ENCODE data around the gene EPHA1.

The EPHA1 gene

DNA sequence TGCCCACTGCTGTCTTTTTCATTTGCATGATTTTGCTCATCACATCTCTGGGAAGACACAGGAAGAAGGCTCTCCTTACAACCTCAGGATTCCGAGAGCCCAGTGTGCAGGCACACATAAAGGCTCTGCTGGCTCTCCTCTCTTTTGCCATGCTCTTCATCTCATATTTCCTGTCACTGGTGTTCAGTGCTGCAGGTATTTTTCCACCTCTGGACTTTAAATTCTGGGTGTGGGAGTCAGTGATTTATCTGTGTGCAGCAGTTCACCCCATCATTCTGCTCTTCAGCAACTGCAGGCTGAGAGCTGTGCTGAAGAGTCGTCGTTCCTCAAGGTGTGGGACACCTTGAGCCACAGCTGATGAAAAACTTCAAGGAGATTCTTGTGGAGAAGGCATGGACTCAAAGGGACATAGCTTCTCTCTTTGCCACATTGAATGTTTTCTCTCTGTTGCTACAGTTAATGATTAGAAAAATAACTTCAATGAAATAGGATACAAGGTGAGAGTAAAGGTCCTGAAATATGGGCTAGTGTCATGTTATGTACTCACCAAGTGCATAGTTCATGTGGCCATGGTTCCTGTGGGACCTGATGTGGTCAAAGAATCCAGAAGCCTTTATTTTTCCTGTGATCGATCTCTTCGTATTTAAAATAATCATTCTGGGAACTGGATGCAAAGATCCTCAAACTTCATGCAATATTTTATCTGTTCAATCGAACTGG lies 35.6 kb upstream of the EPHA1 start:
- ChIA-PET POLR2A (no interaction called here), CTCF (interaction anchor here (1.5 kb wide), 1 partner anchor 10 kb away, joined by 3 read pairs; no protein-coding TSS in a partner anchor)
- no peak for DNase-seq
- WGBS (ENCODE audit: insufficient coverage), result 97% methylated on average over 3 of the region's 6 CpGs
- Histone ChIP-seq H3K27me3 (replicated peaks in 2 of 5; ENCODE audit: control insufficient read depth in 4 of 5, insufficient read depth in 5 of 5, low read length in 4 of 5) (no peaks in the 10 kb centered on the region), H3K4me3 (ENCODE audit: control insufficient read depth in 1 of 7, extremely low read depth in 1 of 7, insufficient read depth in 4 of 7, low read depth in 2 of 7, low read length in 6 of 7) (no peak overlapping the region), H3K9me3 (ENCODE audit: control extremely low read depth in 1 of 5, control insufficient read depth in 4 of 5, insufficient read depth in 2 of 5, low read depth in 1 of 5, low read length in 4 of 5) (no peaks in the 10 kb centered on the region), H3K4me1 (ENCODE audit: control extremely low read depth in 1 of 4, control insufficient read depth in 4 of 4, insufficient read depth in 4 of 4, low read length in 3 of 4) (no peaks in the 10 kb centered on the region), H3K27ac (ENCODE audit: insufficient read depth in 1 of 2, low read depth in 1 of 2, low read length in 2 of 2, poor library complexity in 1 of 2, severe bottlenecking in 2 of 2) (no peak overlapping the region), H3K36me3 (ENCODE audit: control insufficient read depth in 4 of 4, insufficient read depth in 4 of 4, low read length in 3 of 4) (no peaks in the 10 kb centered on the region)

DNA sequence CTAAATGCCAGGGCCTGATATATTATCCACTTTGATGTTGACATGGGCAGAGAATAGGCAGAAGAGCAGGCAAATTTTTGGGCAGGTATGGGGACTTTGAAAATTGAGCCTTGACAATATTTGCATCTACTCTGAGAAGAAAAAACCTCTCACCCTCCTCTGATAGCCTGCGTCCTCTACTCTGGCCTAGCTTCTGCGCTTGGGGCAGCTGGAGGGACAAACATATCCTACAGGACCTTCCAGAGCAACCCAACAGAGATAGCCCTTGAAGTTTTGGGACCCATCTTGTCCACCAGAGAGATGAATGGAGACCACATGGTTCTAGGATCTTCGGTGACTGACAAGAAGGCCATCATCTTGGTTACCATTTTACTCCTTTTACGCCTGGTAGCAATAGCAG lies 34.5 kb upstream of the EPHA1 start, which contains the start of gene TAS2R60:
Gene TAS2R60 (plus strand): TSS at position 301 of the 400 bp plus-strand sequence. CDS start 0 bp downstream, at position 301.
- ChIA-PET POLR2A (no interaction called here), CTCF (no interaction called here)
- WGBS (ENCODE audit: insufficient coverage), result 100% methylated on average over 2 of the region's 4 CpGs

DNA sequence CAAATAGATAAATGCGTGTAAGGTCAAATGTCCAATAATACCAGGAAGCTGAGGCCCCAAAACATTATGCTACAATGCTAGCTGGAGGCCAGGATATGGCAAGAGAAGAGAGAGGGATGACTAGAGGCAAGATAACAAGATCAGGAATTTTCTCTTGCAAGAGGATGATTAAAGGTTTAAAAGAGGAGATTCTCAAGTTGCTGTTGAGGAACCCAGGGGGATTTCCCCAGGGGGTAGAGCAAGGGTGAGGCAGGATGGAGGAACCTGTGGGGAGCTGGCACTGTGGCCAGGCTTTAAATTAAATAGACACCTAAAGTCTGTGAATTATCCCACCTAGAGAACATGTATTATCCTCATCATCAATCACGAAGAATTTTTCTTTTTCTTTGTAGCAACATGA lies 31.2 kb upstream of the EPHA1 start:
- 100% methylated on average over 1 of the region's 2 CpGs for WGBS (ENCODE audit: insufficient coverage)
- POLR2A ChIA-PET, result no interaction called here
- CTCF ChIA-PET, result interaction anchor here (0.9 to 1.5 kb wide), 4 partner anchors 8 to 46 kb away, joined by 3 to 4 read pairs (median 3); no protein-coding TSS in a partner anchor
- no peak overlapping the region for H3K27ac ChIP-seq (ENCODE audit: insufficient read depth in 1 of 2, low read depth in 1 of 2, low read length in 2 of 2, poor library complexity in 1 of 2, severe bottlenecking in 2 of 2)
- DNase-seq, result peak in 1 of 3 donors; percentile 18
- H3K27me3 ChIP-seq (replicated peaks in 2 of 5; ENCODE audit: control insufficient read depth in 4 of 5, insufficient read depth in 5 of 5, low read length in 4 of 5), result no peaks in the 10 kb centered on the region
- no peak overlapping the region for H3K4me3 ChIP-seq (ENCODE audit: control insufficient read depth in 1 of 7, extremely low read depth in 1 of 7, insufficient read depth in 4 of 7, low read depth in 2 of 7, low read length in 6 of 7)
- peaks cover 0 to 20% (median 13%) of the 10 kb centered on the region in 4 experiments for H3K4me1 ChIP-seq (ENCODE audit: control extremely low read depth in 1 of 4, control insufficient read depth in 4 of 4, insufficient read depth in 4 of 4, low read length in 3 of 4)
- no peaks in the 10 kb centered on the region for H3K9me3 ChIP-seq (ENCODE audit: control extremely low read depth in 1 of 5, control insufficient read depth in 4 of 5, insufficient read depth in 2 of 5, low read depth in 1 of 5, low read length in 4 of 5)
- no peaks in the 10 kb centered on the region for H3K36me3 ChIP-seq (ENCODE audit: control insufficient read depth in 4 of 4, insufficient read depth in 4 of 4, low read length in 3 of 4)

More for the DNA sequence above, 34.5 kb upstream of the EPHA1 start, which contains the start of gene TAS2R60:
- Histone ChIP-seq H3K9me3 (ENCODE audit: control extremely low read depth in 1 of 5, control insufficient read depth in 4 of 5, insufficient read depth in 2 of 5, low read depth in 1 of 5, low read length in 4 of 5) (no peaks in the 10 kb centered on the region), H3K4me1 (ENCODE audit: control extremely low read depth in 1 of 4, control insufficient read depth in 4 of 4, insufficient read depth in 4 of 4, low read length in 3 of 4) (peaks cover 0 to 4% (median 1%) of the 10 kb centered on the region in 4 experiments), H3K4me3 (ENCODE audit: control insufficient read depth in 1 of 7, extremely low read depth in 1 of 7, insufficient read depth in 4 of 7, low read depth in 2 of 7, low read length in 6 of 7) (no peak within 1 kb of the TSS), H3K27ac (ENCODE audit: insufficient read depth in 1 of 2, low read depth in 1 of 2, low read length in 2 of 2, poor library complexity in 1 of 2, severe bottlenecking in 2 of 2) (no peak within 1 kb of the TSS), H3K27me3 (replicated peaks in 2 of 5; ENCODE audit: control insufficient read depth in 4 of 5, insufficient read depth in 5 of 5, low read length in 4 of 5) (no peaks in the 10 kb centered on the region), H3K36me3 (ENCODE audit: control insufficient read depth in 4 of 4, insufficient read depth in 4 of 4, low read length in 3 of 4) (no peaks in the 10 kb centered on the region)
- no peak for DNase-seq

DNA sequence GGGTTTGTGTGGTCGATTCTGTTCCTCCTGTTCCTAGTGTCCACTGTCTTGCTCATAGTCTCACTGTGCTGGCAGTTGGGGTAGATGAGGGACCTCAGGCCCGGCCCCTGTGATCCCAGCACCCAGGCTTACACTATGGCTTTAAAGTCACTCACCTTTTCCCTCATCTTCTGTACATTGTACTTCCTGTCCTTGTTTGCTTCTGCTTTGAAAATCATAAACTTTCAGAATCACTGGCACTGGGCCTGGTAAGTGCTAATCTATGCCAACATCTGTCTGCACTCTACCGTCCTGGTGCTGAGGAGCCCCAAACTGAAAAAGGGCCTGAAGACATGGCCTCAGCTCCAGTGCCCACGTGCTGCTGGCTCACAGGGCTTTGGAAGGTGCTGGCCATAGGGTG lies 28.9 kb upstream of the EPHA1 start:
- peaks cover 0 to 2% (median 0%) of the 10 kb centered on the region in 4 experiments for H3K36me3 ChIP-seq (ENCODE audit: control insufficient read depth in 4 of 4, insufficient read depth in 4 of 4, low read length in 3 of 4)
- POLR2A ChIA-PET, result no interaction called here

DNA sequence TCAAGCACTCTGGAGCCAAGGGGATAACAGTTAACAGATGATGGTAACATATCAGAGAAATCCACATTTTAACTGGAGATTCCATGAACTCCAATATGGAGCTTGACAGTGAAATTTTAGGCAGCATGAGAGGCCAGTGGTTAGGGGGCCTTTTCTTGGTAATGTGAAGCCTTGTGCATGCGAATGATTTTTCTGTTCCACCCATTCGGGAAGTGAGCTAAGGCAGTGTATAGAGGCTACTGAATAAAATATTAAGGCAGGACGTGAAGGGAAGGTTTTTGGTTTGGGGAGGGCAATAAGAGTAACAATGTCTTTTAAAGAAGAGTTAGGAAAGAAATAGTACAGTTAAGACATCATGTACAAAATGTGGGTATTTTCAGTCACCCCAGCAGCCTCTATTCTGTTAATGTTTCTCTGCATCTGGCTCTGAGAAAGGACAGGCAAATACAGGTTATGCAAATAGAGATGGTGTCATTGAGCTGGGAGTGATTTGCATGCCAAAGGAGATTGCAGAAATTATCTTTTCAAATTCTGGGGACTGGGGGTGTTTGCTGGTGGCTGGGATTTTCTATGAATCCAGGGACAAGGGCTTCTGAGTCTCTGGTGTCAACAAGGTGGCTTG lies 27.8 kb upstream of the EPHA1 start:
- Histone ChIP-seq H3K27me3 (replicated peaks in 2 of 5; ENCODE audit: control insufficient read depth in 4 of 5, insufficient read depth in 5 of 5, low read length in 4 of 5) (no peaks in the 10 kb centered on the region), H3K4me1 (ENCODE audit: control extremely low read depth in 1 of 4, control insufficient read depth in 4 of 4, insufficient read depth in 4 of 4, low read length in 3 of 4) (peaks cover 0 to 20% (median 13%) of the 10 kb centered on the region in 4 experiments), H3K27ac (ENCODE audit: insufficient read depth in 1 of 2, low read depth in 1 of 2, low read length in 2 of 2, poor library complexity in 1 of 2, severe bottlenecking in 2 of 2) (no peak overlapping the region), H3K36me3 (ENCODE audit: control insufficient read depth in 4 of 4, insufficient read depth in 4 of 4, low read length in 3 of 4) (peaks cover 0 to 2% (median 0%) of the 10 kb centered on the region in 4 experiments), H3K9me3 (ENCODE audit: control extremely low read depth in 1 of 5, control insufficient read depth in 4 of 5, insufficient read depth in 2 of 5, low read depth in 1 of 5, low read length in 4 of 5) (no peaks in the 10 kb centered on the region), H3K4me3 (ENCODE audit: control insufficient read depth in 1 of 7, extremely low read depth in 1 of 7, insufficient read depth in 4 of 7, low read depth in 2 of 7, low read length in 6 of 7) (no peak overlapping the region)
- ChIA-PET POLR2A (no interaction called here), CTCF (interaction anchor here (1.5 to 1.6 kb wide), 2 partner anchors 13 to 196 kb away, joined by 3 to 5 read pairs; no protein-coding TSS in a partner anchor)
- WGBS (ENCODE audit: insufficient coverage), result 100% methylated on average over 2 of the region's 3 CpGs
- DNase-seq, result no peak

More for the DNA sequence above, 28.9 kb upstream of the EPHA1 start:
- 5% methylated on average over 4 of the region's 4 CpGs for WGBS (ENCODE audit: insufficient coverage)
- peaks cover 0 to 20% (median 13%) of the 10 kb centered on the region in 4 experiments for H3K4me1 ChIP-seq (ENCODE audit: control extremely low read depth in 1 of 4, control insufficient read depth in 4 of 4, insufficient read depth in 4 of 4, low read length in 3 of 4)
- peak; percentile 53 to 94 (median 89) for DNase-seq
- H3K4me3 ChIP-seq (ENCODE audit: control insufficient read depth in 1 of 7, extremely low read depth in 1 of 7, insufficient read depth in 4 of 7, low read depth in 2 of 7, low read length in 6 of 7), result peak overlapping the region in 1 of 7 experiments; percentile 43
- CTCF ChIA-PET, result interaction anchor here (1.0 to 1.5 kb wide), 2 partner anchors 14 to 197 kb away, joined by 3 to 5 read pairs; no protein-coding TSS in a partner anchor
- peak overlapping the region in 1 of 2 experiments; percentile 50 for H3K27ac ChIP-seq (ENCODE audit: insufficient read depth in 1 of 2, low read depth in 1 of 2, low read length in 2 of 2, poor library complexity in 1 of 2, severe bottlenecking in 2 of 2)
- no peaks in the 10 kb centered on the region for H3K27me3 ChIP-seq (replicated peaks in 2 of 5; ENCODE audit: control insufficient read depth in 4 of 5, insufficient read depth in 5 of 5, low read length in 4 of 5)
- no peaks in the 10 kb centered on the region for H3K9me3 ChIP-seq (ENCODE audit: control extremely low read depth in 1 of 5, control insufficient read depth in 4 of 5, insufficient read depth in 2 of 5, low read depth in 1 of 5, low read length in 4 of 5)

DNA sequence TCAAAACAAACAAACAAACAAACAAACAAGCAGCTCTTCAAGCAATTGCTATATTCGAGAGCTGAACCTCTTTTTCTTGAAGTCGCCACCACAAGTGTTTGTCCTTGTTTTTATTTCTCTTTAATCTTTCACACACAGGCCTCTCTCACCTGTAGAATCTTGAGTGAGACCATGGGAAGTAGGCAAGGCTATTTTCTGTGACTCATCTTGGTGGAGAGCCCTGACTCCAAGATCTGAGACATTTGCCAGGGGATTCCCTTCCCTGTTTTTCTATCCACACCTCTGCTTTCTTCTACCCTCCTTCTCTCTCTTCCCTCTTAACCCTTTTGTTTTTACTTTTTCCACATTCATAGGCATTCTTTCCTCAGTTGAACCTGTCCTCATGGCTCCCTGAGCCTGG lies 26.6 kb upstream of the EPHA1 start:
- POLR2A ChIA-PET, result no interaction called here
- CTCF ChIA-PET, result interaction anchor here (1.2 to 1.6 kb wide), 3 partner anchors 27 to 195 kb away, joined by 3 to 4 read pairs (median 4); partner anchors contain the start of gene EPHA1
- WGBS (ENCODE audit: insufficient coverage), result no CpG with 5 or more reads among the region's 2 CpGs

More for the DNA sequence above, 26.6 kb upstream of the EPHA1 start:
- H3K9me3 ChIP-seq (ENCODE audit: control extremely low read depth in 1 of 5, control insufficient read depth in 4 of 5, insufficient read depth in 2 of 5, low read depth in 1 of 5, low read length in 4 of 5), result no peaks in the 10 kb centered on the region
- DNase-seq, result no peak
- peaks cover 0 to 2% (median 0%) of the 10 kb centered on the region in 4 experiments for H3K36me3 ChIP-seq (ENCODE audit: control insufficient read depth in 4 of 4, insufficient read depth in 4 of 4, low read length in 3 of 4)
- peaks cover 0 to 20% (median 13%) of the 10 kb centered on the region in 4 experiments for H3K4me1 ChIP-seq (ENCODE audit: control extremely low read depth in 1 of 4, control insufficient read depth in 4 of 4, insufficient read depth in 4 of 4, low read length in 3 of 4)
- H3K4me3 ChIP-seq (ENCODE audit: control insufficient read depth in 1 of 7, extremely low read depth in 1 of 7, insufficient read depth in 4 of 7, low read depth in 2 of 7, low read length in 6 of 7), result no peak overlapping the region
- H3K27me3 ChIP-seq (replicated peaks in 2 of 5; ENCODE audit: control insufficient read depth in 4 of 5, insufficient read depth in 5 of 5, low read length in 4 of 5), result no peaks in the 10 kb centered on the region
- no peak overlapping the region for H3K27ac ChIP-seq (ENCODE audit: insufficient read depth in 1 of 2, low read depth in 1 of 2, low read length in 2 of 2, poor library complexity in 1 of 2, severe bottlenecking in 2 of 2)

All from common myeloid progenitor, CD34-positive (primary cell).